HG02870 (cell line): ENCODE results near the gene UTP25.
A peak's percentile ranks its signal among the peaks of the same experiment; 100 is the strongest.

Experiments used
- ATAC-seq: cut with Tn5 transposase; IDR thresholded peaks from one replicate; pipeline ENCODE4 v1.9.1; 2021; ENCODE audit warnings: mild to moderate bottlenecking, moderate library complexity; ENCODE audit not compliant: unreplicated experiment

Gene UTP25

GRCh38 chr1:209839875-209840546 lies 12.2 kb downstream of the UTP25 start:
- ATAC-seq, result no peak

DNA sequence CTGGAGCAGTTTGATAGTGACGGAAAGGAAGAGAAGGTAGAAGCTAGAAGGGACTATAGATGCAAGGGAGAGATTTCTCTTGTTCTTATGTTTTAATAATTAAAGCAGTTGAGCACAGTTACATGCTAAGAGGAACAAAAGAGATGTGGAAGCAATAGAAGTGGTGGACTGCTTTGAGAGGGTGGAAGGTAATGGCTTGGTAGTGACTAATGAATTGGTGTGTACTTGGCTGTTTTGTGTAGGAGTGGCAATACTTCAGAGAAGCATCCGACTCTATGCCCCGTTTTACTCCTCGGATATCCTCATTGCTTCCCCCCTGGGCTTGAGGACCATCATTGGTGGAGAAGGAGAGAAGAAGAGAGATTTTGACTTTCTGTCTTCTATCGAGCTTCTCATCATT lies 12.8 kb downstream of the UTP25 start:
- no peak for ATAC-seq

DNA sequence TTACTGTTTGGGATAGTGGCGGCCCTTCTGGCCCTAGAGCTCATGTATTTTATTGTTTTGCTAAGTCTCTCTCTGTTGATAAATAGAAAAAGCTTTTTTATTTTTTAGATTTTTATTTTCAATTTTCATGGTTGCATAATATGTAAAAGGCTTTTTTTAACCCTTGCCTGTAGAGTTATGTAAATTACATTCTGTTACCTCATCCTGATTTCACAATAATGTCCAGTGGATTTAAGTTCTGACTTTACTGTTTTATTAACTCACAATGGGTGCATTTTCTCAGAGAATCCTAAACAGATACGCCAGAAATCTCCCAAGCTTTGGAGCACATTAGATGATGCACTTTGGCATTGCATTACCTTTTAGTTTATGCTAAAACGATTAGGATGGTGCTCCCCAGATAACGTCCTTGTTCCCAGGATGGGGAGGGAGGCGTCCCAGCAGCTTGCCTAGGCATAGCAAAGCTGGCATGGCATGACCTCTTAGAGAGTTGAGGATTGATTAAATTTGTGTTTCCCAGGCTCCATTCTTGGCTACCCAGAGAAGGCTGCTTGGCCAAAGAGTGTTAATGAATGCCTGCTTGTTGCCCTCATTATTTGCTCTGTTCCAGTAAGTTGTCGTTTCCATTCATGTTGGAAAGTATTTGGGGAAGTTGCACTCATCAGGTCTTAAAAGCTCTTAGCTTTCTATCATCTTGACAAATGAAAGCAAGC lies 17.1 kb downstream of the UTP25 start:
- no peak for ATAC-seq

DNA sequence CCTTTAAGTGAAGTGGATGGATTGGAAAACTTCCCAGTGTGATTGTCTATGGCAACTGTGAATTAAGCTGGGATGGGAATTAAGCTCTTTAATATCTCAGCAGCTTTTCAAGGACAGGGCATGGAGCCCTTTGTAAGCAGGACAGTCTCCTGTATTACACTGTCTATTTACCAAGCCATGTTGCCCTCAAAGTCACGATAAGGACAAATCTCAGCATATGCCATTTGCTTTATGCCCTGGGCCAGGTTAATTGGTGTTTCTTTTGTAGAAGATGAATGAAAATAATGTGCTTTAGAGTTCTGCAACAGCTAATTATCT lies 17.6 kb downstream of the UTP25 start:
- no peak for ATAC-seq

GRCh38 chr1:209849388-209849787 lies 21.6 kb downstream of the UTP25 start:
- ATAC-seq, result no peak

DNA sequence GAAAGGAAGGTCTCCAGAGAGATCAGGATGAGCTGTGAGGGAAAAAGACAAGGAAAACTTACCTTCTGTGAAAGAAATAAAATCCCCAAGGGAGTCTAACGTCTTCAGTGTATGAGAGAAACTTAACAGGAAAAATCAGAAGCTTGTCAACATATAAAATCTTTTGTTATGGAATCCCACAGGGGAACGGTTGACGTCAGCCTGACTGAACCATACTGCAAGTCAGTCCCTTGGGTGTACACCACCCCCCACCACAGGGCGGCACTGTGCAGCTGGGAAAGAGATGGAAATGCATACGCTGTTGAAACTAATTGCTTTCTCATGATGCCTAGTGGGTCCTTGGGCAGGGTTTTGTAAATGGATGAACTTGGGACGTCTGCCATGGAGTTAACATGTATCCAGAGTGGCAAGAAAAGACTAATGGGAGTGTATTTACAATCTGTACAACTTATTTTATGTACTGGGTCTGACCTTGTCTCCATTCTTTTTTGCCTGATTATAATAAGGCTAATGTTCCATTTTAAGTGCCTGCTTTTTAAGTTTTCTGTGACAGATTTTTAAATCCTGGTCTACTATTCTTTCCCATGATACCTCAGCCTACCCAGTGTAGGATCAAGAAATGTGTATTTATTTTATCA lies 22.7 kb downstream of the UTP25 start:
- peak; percentile 95 for ATAC-seq

- ATAC-seq, result no peak
These were observed 25.9 kb downstream of the UTP25 start for GRCh38 chr1:209853676-209854075.

- no peak for ATAC-seq
These were observed 26.4 kb downstream of the UTP25 start for GRCh38 chr1:209854196-209854595.

GRCh38 chr1:209855006-209855405 lies 27.2 kb downstream of the UTP25 start:
- ATAC-seq, result no peak

- no peak for ATAC-seq
These were observed 27.9 kb downstream of the UTP25 start for GRCh38 chr1:209855623-209856022.

- ATAC-seq, result no peak
These were observed 30.9 kb downstream of the UTP25 start for GRCh38 chr1:209858561-209859103.

DNA sequence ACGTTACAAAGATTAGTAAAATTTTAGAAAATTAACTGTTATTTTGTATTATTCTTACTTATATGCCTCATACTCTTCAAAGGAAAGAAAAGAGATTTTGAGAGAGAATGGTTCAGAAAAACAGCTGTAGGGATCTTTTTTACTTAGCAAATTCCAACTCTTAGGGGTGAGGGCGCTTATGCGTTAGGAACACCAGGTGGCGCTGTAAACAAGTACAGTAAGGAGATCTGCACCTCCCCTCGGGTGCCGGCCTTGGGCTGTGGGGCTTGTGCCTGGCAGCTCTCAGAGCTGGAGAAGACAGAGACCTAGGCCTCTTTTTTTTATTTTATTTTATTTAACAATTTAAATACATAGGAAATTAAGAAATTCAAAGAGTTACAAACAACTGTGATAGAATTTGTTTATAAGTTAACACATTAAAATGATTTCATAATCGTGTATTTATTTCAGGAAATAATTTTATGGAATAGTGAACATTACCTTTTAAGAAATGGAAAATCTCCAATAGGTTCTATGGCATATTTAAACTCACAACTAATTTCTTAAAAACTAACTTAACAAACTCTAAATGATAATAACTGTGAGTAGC lies 32.6 kb downstream of the UTP25 start:
- ATAC-seq, result peak; percentile 83

DNA sequence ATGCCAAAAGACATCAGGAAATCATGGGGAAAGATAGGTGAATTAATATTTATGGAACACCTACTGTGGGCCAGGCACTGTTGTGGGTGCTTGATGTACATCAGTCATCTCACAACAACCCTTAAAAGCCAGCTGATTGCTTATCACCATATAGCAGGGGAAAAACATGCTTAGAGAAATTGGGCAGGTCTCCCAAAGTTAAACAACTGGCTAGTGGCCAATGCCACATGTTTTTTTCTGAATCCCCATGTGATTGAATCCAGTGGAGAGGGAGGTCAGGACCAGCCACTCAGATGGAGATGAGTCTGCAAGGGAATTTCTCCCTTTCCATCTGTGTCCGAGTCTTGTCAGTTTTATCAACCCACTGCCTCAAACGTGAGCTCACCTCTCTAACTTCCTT lies 33.5 kb downstream of the UTP25 start:
- ATAC-seq, result no peak

DNA sequence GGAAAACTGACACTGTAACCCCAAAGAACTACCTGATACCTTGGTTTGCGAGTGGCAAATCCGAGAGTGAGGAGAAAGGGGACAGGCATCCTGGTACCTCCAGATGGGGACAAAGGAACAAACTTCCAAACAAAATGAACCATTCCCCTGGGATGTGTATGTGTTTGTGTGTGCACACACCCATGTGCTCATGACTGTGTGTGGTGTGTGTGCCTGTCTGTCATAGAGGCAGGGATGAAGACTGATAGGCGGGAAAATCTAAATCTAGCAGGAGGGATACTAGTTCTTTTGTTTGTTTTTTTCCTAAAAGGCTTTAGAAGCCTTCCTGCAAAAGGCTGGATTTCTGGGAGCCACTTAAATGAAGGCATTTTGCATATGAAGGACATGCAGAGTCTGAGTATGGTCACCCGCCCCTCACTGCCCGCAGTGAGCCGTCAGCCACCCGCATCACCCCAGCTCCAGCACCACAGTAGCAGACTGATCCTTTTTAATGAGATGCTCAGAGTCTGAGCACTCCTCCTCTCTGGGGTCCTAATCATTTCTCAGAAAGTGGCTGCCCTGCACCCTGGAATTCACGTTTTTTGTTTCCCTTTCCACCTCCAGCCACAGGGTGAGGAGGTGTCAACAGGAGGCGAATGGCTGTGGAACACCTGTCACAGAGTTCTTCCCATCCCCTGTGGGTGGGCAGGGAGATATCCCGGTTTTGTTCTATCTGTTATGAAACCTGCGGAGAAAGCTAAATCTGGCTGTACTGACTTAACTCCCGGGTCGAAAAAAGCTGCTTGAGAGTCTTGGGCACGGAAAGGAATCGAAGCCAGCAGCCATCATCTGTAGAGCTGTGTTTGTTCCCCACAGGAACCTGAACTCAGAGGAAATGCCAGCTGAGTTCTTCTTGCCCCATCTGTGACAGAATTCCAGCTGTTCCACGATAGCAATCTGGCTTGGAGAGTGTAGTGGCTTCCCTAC lies 34.9 kb downstream of the UTP25 start:
- no peak for ATAC-seq

- ATAC-seq, result no peak
These were observed 36.2 kb downstream of the UTP25 start for GRCh38 chr1:209863766-209864485.

DNA sequence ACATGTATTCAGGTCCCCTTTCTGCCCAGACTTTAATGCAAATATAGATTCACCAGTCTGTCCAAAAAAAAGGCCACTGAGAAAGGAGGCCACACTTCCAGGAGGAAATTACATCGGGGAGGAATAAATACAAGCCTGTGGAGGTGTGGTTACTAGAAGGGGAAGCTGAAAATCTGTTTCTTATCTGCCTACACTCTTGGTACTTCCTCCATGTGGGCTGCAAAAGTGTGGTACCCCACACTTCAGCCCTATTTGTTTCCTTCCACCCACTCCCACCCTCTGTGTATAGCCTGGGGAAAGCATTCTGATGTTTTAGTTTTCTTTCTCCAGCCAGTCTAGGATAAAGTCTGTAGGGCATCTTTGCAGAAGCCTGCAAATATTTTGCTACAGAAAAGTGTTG lies 38.4 kb downstream of the UTP25 start:
- no peak for ATAC-seq

DNA sequence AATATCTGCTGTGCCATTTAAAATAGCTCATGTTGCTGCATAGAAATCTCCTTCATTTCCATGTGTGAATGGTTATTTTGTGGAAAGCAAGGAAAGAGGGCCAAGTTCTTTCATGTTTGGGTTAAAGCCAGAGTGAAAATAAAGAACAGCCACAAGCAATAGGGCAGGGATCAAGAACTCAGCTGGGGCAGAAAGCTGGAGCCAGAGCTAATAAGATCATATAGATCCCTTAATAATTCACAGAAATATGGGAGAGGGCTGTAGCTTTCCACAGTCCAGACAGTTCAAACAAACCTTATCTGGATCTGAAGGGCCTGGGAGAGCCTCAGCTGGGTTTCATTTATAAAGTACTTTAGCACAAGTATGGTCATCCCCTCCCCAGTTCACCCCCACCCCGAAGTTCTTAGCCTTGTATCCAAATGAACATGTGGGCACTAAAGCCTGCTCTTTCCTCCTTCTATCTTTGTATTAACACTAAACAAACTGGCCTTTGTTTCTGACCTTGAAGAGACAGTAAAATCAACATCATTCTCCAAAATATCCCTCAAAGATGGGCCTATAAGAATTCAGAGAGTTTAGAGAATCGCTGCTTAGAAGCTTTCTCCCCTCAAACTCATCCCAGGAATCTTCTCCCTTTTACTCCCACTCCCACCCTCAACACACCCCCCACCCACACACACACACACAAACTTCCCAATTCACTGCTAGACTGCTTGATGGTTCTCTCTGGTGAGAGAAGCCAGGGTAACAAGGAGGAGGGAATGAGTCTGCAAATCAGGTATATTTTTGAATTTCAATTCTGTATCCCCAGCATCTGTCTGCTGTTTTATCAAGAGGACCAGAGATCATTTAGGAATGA lies 41.7 kb downstream of the UTP25 start:
- ATAC-seq, result no peak

DNA sequence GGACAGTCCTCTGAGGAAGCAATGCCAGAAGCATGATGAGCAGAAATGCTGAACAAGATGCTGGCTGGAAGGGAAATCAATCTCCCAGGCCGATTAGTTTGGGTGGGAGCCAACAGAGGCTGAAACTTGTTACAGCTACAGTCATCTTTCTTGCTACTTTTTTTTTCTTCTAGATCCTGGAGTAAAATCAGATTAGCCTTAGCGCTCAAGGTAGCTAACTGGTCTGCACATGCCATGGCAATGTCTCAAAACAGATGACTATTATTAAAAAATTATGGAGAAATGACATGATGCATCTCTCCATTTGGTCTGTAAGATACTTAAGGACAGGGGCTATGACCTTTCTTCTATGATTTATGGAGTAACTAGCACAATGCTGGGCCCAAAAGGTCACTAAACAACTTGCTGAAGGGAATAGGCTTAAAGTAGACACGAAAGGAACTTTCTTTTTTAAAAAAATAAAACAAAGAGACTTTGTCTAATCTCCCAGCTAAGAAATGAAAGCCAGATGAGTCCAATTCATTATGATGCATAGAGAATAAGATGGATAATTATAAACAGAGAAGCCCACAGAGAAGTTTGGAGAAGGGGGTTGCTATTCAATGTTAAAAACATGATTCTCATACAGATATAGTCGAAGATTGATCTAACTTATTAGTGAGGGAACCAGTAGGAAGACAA lies 42.5 kb downstream of the UTP25 start:
- no peak for ATAC-seq
